Activated T-cell treated with anti-CD3 and anti-CD28 coated beads, Interleukin-2, amount 50 U/mL, for 72 hours (primary cell): Measurements from ENCODE around the gene FAP. TPM values are rescaled to one million over a fixed set of nuclear protein-coding genes. Genes with fewer than 3 reads are reported as not detected.
A peak's percentile ranks its signal among the peaks of the same experiment; 100 is the strongest.

Experiments
- ATAC-seq, 2 donors: fragments of 150-1000 bp; cut with Tn5 transposase; replicated peaks in 1 of 2; 2 replicates each; pipeline ENCODE4 v1.10.0; 2021; ENCODE audit warnings: moderate library complexity in 2 of 2, mild to moderate bottlenecking in 1 of 2
- DNase-seq, 2 donors: peaks; one replicate each; pipeline ENCODE4 v3.0.0; 2021 to 2022; ENCODE audit warnings: mixed read lengths in 1 of 2
- H3K27ac Mint-ChIP-seq: one replicate; pipeline ENCODE4 v1.8.0; 2022; ENCODE audit warnings: mild to moderate bottlenecking, moderate library complexity, mixed read lengths
- H3K27me3 Mint-ChIP-seq: one replicate; pipeline ENCODE4 v1.8.0; 2022; ENCODE audit warnings: low read depth, mixed read lengths
- H3K36me3 Mint-ChIP-seq, 2 donors: one replicate each; pipeline ENCODE4 v1.8.0; 2022; ENCODE audit warnings: mixed read lengths in 2 of 2, mild to moderate bottlenecking in 1 of 2; ENCODE audit not compliant: insufficient read depth in 2 of 2
- H3K4me1 Mint-ChIP-seq: one replicate; pipeline ENCODE4 v1.8.0; 2022; ENCODE audit warnings: low read depth, mixed read lengths
- H3K4me3 Mint-ChIP-seq, 2 donors: one replicate each; pipeline ENCODE4 v1.8.0; 2022; ENCODE audit warnings: mild to moderate bottlenecking in 2 of 2, mixed read lengths in 2 of 2, moderate library complexity in 2 of 2
- H3K9me3 Mint-ChIP-seq, 2 donors: one replicate each; pipeline ENCODE4 v1.8.0; 2022; ENCODE audit warnings: mixed read lengths in 2 of 2
- total RNA-seq, 2 donors: library from RNA; stranded (reverse); gene quantifications; one replicate each; pipeline ENCODE4 v1.2.3, GENCODE V29; 2022

FAP gene
- not detected for total RNA-seq

GRCh38 chr2:162243294-162243693 is at the start of gene FAP:
Gene FAP (minus strand): TSS chr2:162243445. CDS start chr2:162243327, 118 bp downstream.
- ATAC-seq (no peak), DNase-seq (no peak)
- Mint-ChIP-seq H3K4me3 (no peak within 1 kb of the TSS), H3K9me3 (no peaks in the 10 kb centered on the region), H3K36me3 (no peaks in the 10 kb centered on the region), H3K27me3 (peaks cover 19% of the 10 kb centered on the region), H3K4me1 (no peaks in the 10 kb centered on the region), H3K27ac (no peak within 1 kb of the TSS)

- DNase-seq = no peak
- Mint-ChIP-seq H3K36me3 (peaks cover 1 to 4% of the 10 kb centered on the region in 2 donors), H3K4me3 (no peak overlapping the region), H3K27ac (no peak overlapping the region), H3K4me1 (no peaks in the 10 kb centered on the region), H3K9me3 (no peaks in the 10 kb centered on the region), H3K27me3 (no peaks in the 10 kb centered on the region)
- no peak for ATAC-seq
Measured at GRCh38 chr2:162291748-162292147, 48.5 kb upstream of the FAP start.

GRCh38 chr2:162282765-162283425 is 39.6 kb upstream of the FAP start:
- ATAC-seq (no peak), DNase-seq (no peak)
- Mint-ChIP-seq H3K36me3 (peaks cover 6 to 8% of the 10 kb centered on the region in 2 donors), H3K27ac (peak overlapping the region; percentile 4), H3K4me1 (no peaks in the 10 kb centered on the region), H3K27me3 (no peaks in the 10 kb centered on the region), H3K4me3 (no peak overlapping the region), H3K9me3 (no peaks in the 10 kb centered on the region)

GRCh38 chr2:162280654-162281053 is 37.4 kb upstream of the FAP start:
- Mint-ChIP-seq H3K4me3 (no peak overlapping the region), H3K4me1 (no peaks in the 10 kb centered on the region), H3K27ac (no peak overlapping the region), H3K36me3 (peaks cover 4 to 11% of the 10 kb centered on the region in 2 donors), H3K27me3 (no peaks in the 10 kb centered on the region), H3K9me3 (no peaks in the 10 kb centered on the region)
- DNase-seq (no peak), ATAC-seq (no peak)

- ATAC-seq (no peak), DNase-seq (no peak)
- Mint-ChIP-seq H3K4me3 (no peak overlapping the region), H3K4me1 (no peaks in the 10 kb centered on the region), H3K36me3 (peaks cover 6 to 8% of the 10 kb centered on the region in 2 donors), H3K9me3 (no peaks in the 10 kb centered on the region), H3K27me3 (no peaks in the 10 kb centered on the region), H3K27ac (peak overlapping the region; percentile 72)
Measured at GRCh38 chr2:162277381-162277780, 34.1 kb upstream of the FAP start.

- Mint-ChIP-seq H3K4me1 (no peaks in the 10 kb centered on the region), H3K27ac (no peak overlapping the region), H3K9me3 (no peaks in the 10 kb centered on the region), H3K4me3 (no peak overlapping the region), H3K27me3 (no peaks in the 10 kb centered on the region), H3K36me3 (peaks cover 3 to 13% of the 10 kb centered on the region in 2 donors)
- DNase-seq (no peak), ATAC-seq (no peak)
Measured at GRCh38 chr2:162267996-162268395, 24.8 kb upstream of the FAP start.

GRCh38 chr2:162267496-162267895 is 24.3 kb upstream of the FAP start:
- ATAC-seq (no peak), DNase-seq (no peak)
- peaks cover 2 to 12% of the 10 kb centered on the region in 2 donors for H3K36me3 Mint-ChIP-seq
- H3K4me1 Mint-ChIP-seq = no peaks in the 10 kb centered on the region
- H3K4me3 Mint-ChIP-seq = no peak overlapping the region
- H3K9me3 Mint-ChIP-seq = no peaks in the 10 kb centered on the region
- H3K27ac Mint-ChIP-seq = peak overlapping the region; percentile 65
- H3K27me3 Mint-ChIP-seq = no peaks in the 10 kb centered on the region

GRCh38 chr2:162266460-162266760 is 23.2 kb upstream of the FAP start:
- DNase-seq (no peak), ATAC-seq (no peak)
- no peak overlapping the region for H3K4me3 Mint-ChIP-seq
- no peaks in the 10 kb centered on the region for H3K27me3 Mint-ChIP-seq
- no peak overlapping the region for H3K27ac Mint-ChIP-seq
- H3K4me1 Mint-ChIP-seq = peaks cover 6% of the 10 kb centered on the region
- H3K36me3 Mint-ChIP-seq = peaks cover 0 to 9% of the 10 kb centered on the region in 2 donors
- H3K9me3 Mint-ChIP-seq = no peaks in the 10 kb centered on the region

- Mint-ChIP-seq H3K9me3 (no peaks in the 10 kb centered on the region), H3K27ac (no peak overlapping the region), H3K27me3 (no peaks in the 10 kb centered on the region), H3K4me3 (no peak overlapping the region), H3K36me3 (peaks cover 0 to 9% of the 10 kb centered on the region in 2 donors), H3K4me1 (peaks cover 11% of the 10 kb centered on the region)
- ATAC-seq (no peak), DNase-seq (no peak)
Measured at GRCh38 chr2:162265666-162266459, 22.6 kb upstream of the FAP start.

- ATAC-seq = no peak
- H3K36me3 Mint-ChIP-seq = peaks cover 0 to 2% of the 10 kb centered on the region in 2 donors
Measured at GRCh38 chr2:162261032-162261945, 18.0 kb upstream of the FAP start.

GRCh38 chr2:162258686-162259085 is 15.4 kb upstream of the FAP start:
- Mint-ChIP-seq H3K27me3 (no peaks in the 10 kb centered on the region), H3K36me3 (no peaks in the 10 kb centered on the region), H3K4me1 (peaks cover 11% of the 10 kb centered on the region), H3K9me3 (no peaks in the 10 kb centered on the region), H3K27ac (no peak overlapping the region), H3K4me3 (no peak overlapping the region)
- DNase-seq (no peak), ATAC-seq (no peak)

More at GRCh38 chr2:162261032-162261945, 18.0 kb upstream of the FAP start:
- no peak for DNase-seq
- Mint-ChIP-seq H3K9me3 (no peaks in the 10 kb centered on the region), H3K27ac (no peak overlapping the region), H3K4me3 (no peak overlapping the region), H3K27me3 (no peaks in the 10 kb centered on the region), H3K4me1 (peaks cover 11% of the 10 kb centered on the region)

GRCh38 chr2:162258169-162258568 is 14.9 kb upstream of the FAP start:
- ATAC-seq = no peak
- Mint-ChIP-seq H3K36me3 (no peaks in the 10 kb centered on the region), H3K27me3 (no peaks in the 10 kb centered on the region), H3K9me3 (no peaks in the 10 kb centered on the region), H3K27ac (no peak overlapping the region), H3K4me3 (no peak overlapping the region), H3K4me1 (peaks cover 11% of the 10 kb centered on the region)
- no peak for DNase-seq

- H3K27me3 Mint-ChIP-seq = no peaks in the 10 kb centered on the region
- H3K9me3 Mint-ChIP-seq = no peaks in the 10 kb centered on the region
- H3K27ac Mint-ChIP-seq = no peak overlapping the region
- DNase-seq (no peak), ATAC-seq (no peak)
- H3K4me1 Mint-ChIP-seq = peaks cover 11% of the 10 kb centered on the region
- H3K4me3 Mint-ChIP-seq = no peak overlapping the region
- no peaks in the 10 kb centered on the region for H3K36me3 Mint-ChIP-seq
Measured at GRCh38 chr2:162257425-162257824, 14.2 kb upstream of the FAP start.
